Mesenchymal stem cell (in vitro differentiated cells and primary cell): Measurements from ENCODE around the gene JSRP1.

ENCODE experiments used
- DNase-seq: peaks from one replicate; pipeline ENCODE4 v3.0.0-alpha.2; 2013
- H2AFZ ChIP-seq: one replicate; pipeline ENCODE4 v1.6.1; 2013; ENCODE audit warnings: low read depth, mild to moderate bottlenecking, control low read depth, inconsistent platforms, low read length, moderate library complexity
- H2AK5ac ChIP-seq: 2 replicates; pipeline ENCODE4 v1.6.1; 2013; ENCODE audit warnings: low read length, moderate library complexity, mild to moderate bottlenecking, inconsistent platforms; ENCODE audit not compliant: severe bottlenecking
- H2BK120ac ChIP-seq: one replicate; pipeline ENCODE4 v1.6.1; 2013; ENCODE audit warnings: low read depth, mild to moderate bottlenecking, inconsistent platforms, low read length, moderate library complexity
- H2BK12ac ChIP-seq, 2 experiments: one replicate each; pipeline ENCODE4 v1.6.1; 2013; ENCODE audit warnings: inconsistent platforms in 2 of 2, low read length in 2 of 2, mild to moderate bottlenecking in 2 of 2, moderate library complexity in 2 of 2, control low read depth in 1 of 2
- H2BK15ac ChIP-seq: one replicate; pipeline ENCODE4 v1.6.1; 2013; ENCODE audit warnings: mild to moderate bottlenecking, low read depth, inconsistent platforms; ENCODE audit not compliant: poor library complexity, severe bottlenecking
- H2BK5ac ChIP-seq: 2 replicates; pipeline ENCODE4 v1.6.1; 2013; ENCODE audit warnings: low read depth, mild to moderate bottlenecking, low read length, control low read depth, inconsistent platforms; ENCODE audit not compliant: poor library complexity, severe bottlenecking
- H3K14ac ChIP-seq, 2 experiments: one replicate each; pipeline ENCODE4 v1.6.1; 2013; ENCODE audit warnings: inconsistent platforms in 2 of 2, low read length in 2 of 2, control low read depth in 1 of 2, mild to moderate bottlenecking in 1 of 2, moderate library complexity in 1 of 2
- H3K18ac ChIP-seq, 2 experiments: one replicate each; pipeline ENCODE4 v1.6.1; 2013; ENCODE audit warnings: inconsistent platforms in 2 of 2, low read length in 2 of 2, control low read depth in 1 of 2, low read depth in 1 of 2, mild to moderate bottlenecking in 1 of 2
- H3K23ac ChIP-seq, 2 experiments: one replicate each; pipeline ENCODE4 v1.6.1; 2013; ENCODE audit warnings: inconsistent platforms in 2 of 2, low read length in 2 of 2, mild to moderate bottlenecking in 2 of 2, moderate library complexity in 2 of 2, control low read depth in 1 of 2
- H3K27ac ChIP-seq: 2 replicates; pipeline ENCODE4 v1.5.1; 2013; ENCODE audit warnings: mild to moderate bottlenecking, moderate library complexity, low read length, control low read depth, inconsistent platforms; ENCODE audit not compliant: poor library complexity, severe bottlenecking
- H3K27me3 ChIP-seq, 2 experiments: 2 replicates each; pipeline versions ENCODE4 v1.6.1 to v1.7.0; 2013; ENCODE audit warnings: low read length in 2 of 2, mild to moderate bottlenecking in 2 of 2, moderate library complexity in 2 of 2, control low read depth in 1 of 2, inconsistent platforms in 1 of 2; ENCODE audit not compliant: control insufficient read depth in 1 of 2, insufficient read depth in 1 of 2
- H3K36me3 ChIP-seq, 2 experiments: 2 replicates each; pipeline versions ENCODE4 v1.6.1 to v1.7.0; 2013; ENCODE audit warnings: low read length in 2 of 2, control low read depth in 1 of 2, inconsistent platforms in 1 of 2, low read depth in 1 of 2, mild to moderate bottlenecking in 1 of 2; ENCODE audit not compliant: insufficient read depth in 2 of 2, control insufficient read depth in 1 of 2
- H3K4ac ChIP-seq, 2 experiments: one replicate each; pipeline ENCODE4 v1.6.1; 2013; ENCODE audit warnings: inconsistent platforms in 2 of 2, low read length in 2 of 2, mild to moderate bottlenecking in 2 of 2, moderate library complexity in 2 of 2, control low read depth in 1 of 2, low read depth in 1 of 2
- H3K4me1 ChIP-seq: 2 replicates; pipeline ENCODE4 v1.6.1; 2013; ENCODE audit warnings: low read depth, low read length, control low read depth; ENCODE audit not compliant: control insufficient read depth, insufficient read depth
- H3K4me2 ChIP-seq: 2 replicates; pipeline ENCODE4 v1.6.1; 2013; ENCODE audit warnings: low read length, mild to moderate bottlenecking, inconsistent platforms; ENCODE audit not compliant: poor library complexity, severe bottlenecking
- H3K4me3 ChIP-seq, 2 experiments: 2 replicates each; pipeline versions ENCODE4 v1.5.1 to v1.7.0; 2013; ENCODE audit warnings: low read length in 2 of 2, mild to moderate bottlenecking in 2 of 2, control low read depth in 1 of 2, low read depth in 1 of 2; ENCODE audit not compliant: insufficient read depth in 1 of 2
- H3K79me1 ChIP-seq: replicated peaks from 2 replicates; pipeline ENCODE4 v1.6.1; 2013; ENCODE audit warnings: mild to moderate bottlenecking, control low read depth, low read length, inconsistent platforms; ENCODE audit not compliant: poor library complexity, severe bottlenecking
- H3K9ac ChIP-seq: 2 replicates; pipeline ENCODE4 v1.7.0; 2013; ENCODE audit warnings: mild to moderate bottlenecking, low read length, moderate library complexity
- H3K9me3 ChIP-seq: 2 replicates; pipeline ENCODE4 v1.7.0; 2013; ENCODE audit warnings: mild to moderate bottlenecking, low read length; ENCODE audit not compliant: control insufficient read depth
- H4K8ac ChIP-seq: one replicate; pipeline ENCODE4 v1.6.1; 2013; ENCODE audit warnings: inconsistent platforms, mild to moderate bottlenecking, low read length, moderate library complexity
- H4K91ac ChIP-seq: one replicate; pipeline ENCODE4 v1.6.1; 2013; ENCODE audit warnings: mild to moderate bottlenecking, low read length, inconsistent platforms
- WGBS: methylation state at CpG from one replicate; pipeline ENCODE4 v1.1.7; 2013; ENCODE audit warnings: mixed read lengths; 5-methylcytosine and 5-hydroxymethylcytosine counted together

Gene JSRP1

GRCh38 chr19:2278459-2279158 lies 22.4 kb upstream of the JSRP1 start:
- peaks cover 11 to 44% of the 10 kb centered on the region in 2 experiments for H3K36me3 ChIP-seq
- H4K8ac ChIP-seq: peak overlapping the region; percentile 54
- no peak overlapping the region for H4K91ac ChIP-seq
- H3K9me3 ChIP-seq: no peaks in the 10 kb centered on the region
- H3K79me1 ChIP-seq: peaks cover 21% of the 10 kb centered on the region
- H3K27me3 ChIP-seq: no peaks in the 10 kb centered on the region
- H2AFZ ChIP-seq: no peak overlapping the region
- H3K18ac ChIP-seq: no peak overlapping the region
- H3K27ac ChIP-seq: no peak overlapping the region
- DNase-seq: no peak
- H3K9ac ChIP-seq: no peak overlapping the region
- no peak overlapping the region for H3K4me2 ChIP-seq
- no peak overlapping the region for H2AK5ac ChIP-seq
- H3K4me3 ChIP-seq: no peak overlapping the region
- H2BK12ac ChIP-seq: no peak overlapping the region
- H2BK15ac ChIP-seq: no peak overlapping the region
- no peak overlapping the region for H3K23ac ChIP-seq
- H3K14ac ChIP-seq: no peak overlapping the region
- WGBS: 95% methylated on average over 33 of the region's 33 CpGs
- peak overlapping the region in 1 of 2 experiments; percentile 19 for H3K4ac ChIP-seq
- peaks cover 50% of the 10 kb centered on the region for H3K4me1 ChIP-seq
- H2BK120ac ChIP-seq: no peak overlapping the region
- no peak overlapping the region for H2BK5ac ChIP-seq

GRCh38 chr19:2277138-2277537 lies 20.9 kb upstream of the JSRP1 start:
- Histone ChIP-seq H2BK5ac (no peak overlapping the region), H3K27ac (no peak overlapping the region), H3K4me1 (peaks cover 57% of the 10 kb centered on the region), H2BK15ac (no peak overlapping the region), H3K4me3 (no peak overlapping the region), H3K4ac (no peak overlapping the region), H2AFZ (no peak overlapping the region), H3K14ac (no peak overlapping the region), H3K4me2 (no peak overlapping the region), H3K27me3 (no peaks in the 10 kb centered on the region), H2BK120ac (no peak overlapping the region), H2AK5ac (no peak overlapping the region), H2BK12ac (no peak overlapping the region), H3K9me3 (no peaks in the 10 kb centered on the region), H4K91ac (no peak overlapping the region), H3K79me1 (peaks cover 21% of the 10 kb centered on the region), H3K9ac (no peak overlapping the region), H4K8ac (no peak overlapping the region), H3K18ac (no peak overlapping the region), H3K36me3 (peaks cover 24 to 57% of the 10 kb centered on the region in 2 experiments), H3K23ac (no peak overlapping the region)
- no peak for DNase-seq
- WGBS: 89% methylated on average over 8 of the region's 9 CpGs

GRCh38 chr19:2276429-2276986 lies 20.3 kb upstream of the JSRP1 start:
- no peak overlapping the region for H2BK15ac ChIP-seq
- H2BK120ac ChIP-seq: no peak overlapping the region
- no peak overlapping the region for H3K4me3 ChIP-seq
- peaks cover 55% of the 10 kb centered on the region for H3K4me1 ChIP-seq
- H4K8ac ChIP-seq: no peak overlapping the region
- peaks cover 28 to 63% of the 10 kb centered on the region in 2 experiments for H3K36me3 ChIP-seq
- H3K23ac ChIP-seq: no peak overlapping the region
- H3K18ac ChIP-seq: no peak overlapping the region
- no peak overlapping the region for H2AFZ ChIP-seq
- no peaks in the 10 kb centered on the region for H3K27me3 ChIP-seq
- no peak overlapping the region for H3K27ac ChIP-seq
- no peaks in the 10 kb centered on the region for H3K9me3 ChIP-seq
- WGBS: 96% methylated on average over 21 of the region's 28 CpGs
- no peak overlapping the region for H2BK12ac ChIP-seq
- no peak overlapping the region for H2BK5ac ChIP-seq
- H4K91ac ChIP-seq: peak overlapping the region; percentile 39
- no peak overlapping the region for H3K4me2 ChIP-seq
- H3K4ac ChIP-seq: no peak overlapping the region
- no peak overlapping the region for H3K9ac ChIP-seq
- H3K79me1 ChIP-seq: peaks cover 21% of the 10 kb centered on the region
- no peak for DNase-seq
- no peak overlapping the region for H2AK5ac ChIP-seq
- no peak overlapping the region for H3K14ac ChIP-seq

GRCh38 chr19:2275588-2276428 lies 19.6 kb upstream of the JSRP1 start:
- Histone ChIP-seq H2BK12ac (no peak overlapping the region), H3K4me2 (no peak overlapping the region), H3K4ac (no peak overlapping the region), H3K79me1 (peaks cover 20% of the 10 kb centered on the region), H4K91ac (peak overlapping the region; percentile 39), H3K27ac (no peak overlapping the region), H3K9ac (no peak overlapping the region), H3K18ac (no peak overlapping the region), H3K23ac (no peak overlapping the region), H2BK120ac (no peak overlapping the region), H3K27me3 (no peaks in the 10 kb centered on the region), H3K4me3 (no peak overlapping the region), H2BK15ac (no peak overlapping the region), H3K14ac (no peak overlapping the region), H2BK5ac (no peak overlapping the region), H2AFZ (no peak overlapping the region), H3K36me3 (peaks cover 28 to 69% of the 10 kb centered on the region in 2 experiments), H2AK5ac (no peak overlapping the region), H3K9me3 (no peaks in the 10 kb centered on the region), H3K4me1 (peaks cover 56% of the 10 kb centered on the region), H4K8ac (peak overlapping the region; percentile 49)
- WGBS: 97% methylated on average over 68 of the region's 74 CpGs
- no peak for DNase-seq
